HG03460 (cell line): ENCODE data around the gene HOXC6.
"Not testable (repeated sequence)": the region's sequence is repeated elsewhere in the genome, so short reads cannot be mapped to it uniquely, and the experiment has no call there.

Experiments used
- ATAC-seq: cut with Tn5 transposase; IDR thresholded peaks from one replicate; pipeline ENCODE4 v1.9.1; 2021; ENCODE audit not compliant: unreplicated experiment

Gene HOXC6

DNA sequence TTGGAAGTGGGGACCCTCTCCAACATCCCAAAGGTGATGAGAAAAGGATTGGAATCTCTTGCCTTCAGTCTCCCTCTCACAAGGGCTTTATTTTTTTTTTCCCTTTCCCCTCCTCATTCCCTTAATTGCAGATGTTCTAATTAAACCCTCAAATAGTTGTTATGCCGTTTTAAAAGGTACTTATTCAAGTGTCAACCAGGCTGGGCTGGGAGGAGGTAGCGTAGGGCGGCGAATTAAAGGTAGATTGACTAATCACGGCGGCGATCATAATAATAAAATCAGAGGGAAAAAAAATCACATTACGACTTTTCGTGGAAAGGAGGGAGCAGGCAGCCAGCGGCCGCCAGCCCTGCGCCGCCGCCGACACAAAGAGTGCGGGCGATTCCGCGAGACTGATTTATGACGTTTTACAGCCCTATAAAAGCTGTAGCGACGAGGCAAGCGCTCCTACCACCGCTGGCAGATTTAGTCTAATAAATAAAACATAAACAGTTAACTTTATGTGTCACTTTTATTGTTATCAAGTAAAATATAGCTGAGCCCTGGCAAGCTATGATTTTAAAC is 23.7 kb downstream of the HOXC6 start:
- ATAC-seq = no peak

DNA sequence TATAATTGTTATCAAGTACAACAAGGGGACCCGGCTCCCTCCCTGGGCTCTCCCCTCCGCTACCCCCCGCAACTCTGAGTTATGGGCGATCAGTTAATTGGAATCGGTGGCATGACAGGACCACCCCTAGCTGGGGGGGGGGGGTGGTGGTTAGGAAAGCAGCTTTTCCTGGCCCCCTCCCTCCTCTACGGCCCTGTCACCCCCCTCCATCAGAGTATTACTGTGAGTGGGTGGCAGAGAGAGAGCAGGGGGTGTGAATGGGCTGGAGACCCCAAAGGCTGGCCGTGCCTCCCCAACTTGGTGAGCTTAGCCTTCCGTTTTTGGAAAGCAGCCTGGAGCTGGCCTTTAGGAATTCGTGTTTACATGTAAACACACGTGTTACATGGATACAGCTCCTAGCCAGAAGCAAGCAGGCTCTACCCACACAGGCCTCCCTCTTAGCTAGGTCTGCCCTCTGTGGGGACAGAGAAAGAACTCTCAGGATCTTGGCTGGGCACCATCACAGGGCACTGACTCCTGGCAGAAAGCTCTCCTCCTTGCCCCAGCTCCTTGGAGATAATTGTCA is 24.3 kb downstream of the HOXC6 start:
- ATAC-seq = peak; percentile 12

DNA sequence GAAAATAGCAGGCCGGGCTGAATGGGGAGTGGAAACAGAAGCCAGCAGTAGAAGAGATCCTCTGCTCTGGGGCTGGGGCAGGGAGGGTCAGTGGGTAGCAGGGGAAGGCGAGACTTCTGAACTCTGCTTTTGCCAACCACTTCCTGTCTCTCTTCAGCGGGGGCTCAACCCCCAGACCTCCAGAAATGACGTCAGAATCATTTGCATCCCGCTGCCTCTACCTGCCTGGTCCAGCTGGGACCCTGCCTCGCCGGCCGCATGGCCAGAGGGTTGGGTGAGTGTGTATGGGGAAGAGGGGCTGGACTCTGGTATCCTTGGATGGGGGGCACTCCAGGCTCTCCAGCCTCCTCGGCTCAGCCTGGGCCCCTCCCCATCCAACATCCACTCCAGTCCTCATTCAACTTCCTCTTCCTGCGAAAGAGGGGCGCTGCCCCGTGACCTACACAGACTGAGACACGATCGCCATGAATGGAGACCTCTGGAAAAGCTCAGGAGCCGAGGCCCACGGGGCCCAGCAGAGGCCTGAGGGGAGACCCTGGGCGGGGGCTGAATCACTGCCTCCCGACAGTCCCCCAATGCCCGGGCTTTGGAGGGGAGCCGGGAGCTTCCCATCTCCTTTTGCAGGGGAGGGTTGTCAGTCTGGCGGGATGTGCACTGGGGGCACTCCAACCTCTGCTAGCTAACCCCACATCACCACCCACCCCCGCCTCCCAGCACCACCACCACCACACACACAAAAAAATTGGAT is 24.9 kb downstream of the HOXC6 start:
- peak; percentile 76 for ATAC-seq

DNA sequence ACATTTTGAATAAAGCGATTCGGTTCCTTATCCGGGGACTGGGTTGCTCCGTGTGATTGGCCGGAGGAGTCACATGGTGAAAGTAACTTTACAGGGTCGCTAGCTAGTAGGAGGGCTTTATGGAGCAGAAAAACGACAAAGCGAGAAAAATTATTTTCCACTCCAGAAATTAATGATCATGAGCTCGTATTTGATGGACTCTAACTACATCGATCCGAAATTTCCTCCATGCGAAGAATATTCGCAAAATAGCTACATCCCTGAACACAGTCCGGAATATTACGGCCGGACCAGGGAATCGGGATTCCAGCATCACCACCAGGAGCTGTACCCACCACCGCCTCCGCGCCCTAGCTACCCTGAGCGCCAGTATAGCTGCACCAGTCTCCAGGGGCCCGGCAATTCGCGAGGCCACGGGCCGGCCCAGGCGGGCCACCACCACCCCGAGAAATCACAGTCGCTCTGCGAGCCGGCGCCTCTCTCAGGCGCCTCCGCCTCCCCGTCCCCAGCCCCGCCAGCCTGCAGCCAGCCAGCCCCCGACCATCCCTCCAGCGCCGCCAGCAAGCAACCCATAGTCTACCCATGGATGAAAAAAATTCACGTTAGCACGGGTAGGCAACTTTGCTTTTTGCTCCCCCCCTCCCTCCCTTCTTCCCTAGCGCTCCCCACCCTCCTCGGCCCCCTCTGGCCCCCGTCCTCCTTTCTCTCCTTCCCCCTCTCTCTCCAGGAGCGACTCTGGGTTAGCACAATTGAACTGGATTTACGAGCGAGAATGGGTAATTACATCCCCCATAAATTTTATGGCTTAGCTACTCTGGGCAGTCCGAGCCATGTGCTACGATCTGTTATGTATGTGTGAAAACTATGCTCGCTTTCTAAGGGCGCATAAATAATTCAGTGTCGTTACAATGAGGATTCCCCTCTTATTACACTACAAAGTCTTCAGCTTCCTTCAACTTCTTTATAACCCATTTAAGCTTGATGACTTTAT is 25.8 kb downstream of the HOXC6 start, which contains the start of gene HOXC4:
HOXC4 (plus strand) TSS at position 85 of the 991 bp plus-strand sequence; CDS start at position 173, 88 bp downstream.
- ATAC-seq = no peak

DNA sequence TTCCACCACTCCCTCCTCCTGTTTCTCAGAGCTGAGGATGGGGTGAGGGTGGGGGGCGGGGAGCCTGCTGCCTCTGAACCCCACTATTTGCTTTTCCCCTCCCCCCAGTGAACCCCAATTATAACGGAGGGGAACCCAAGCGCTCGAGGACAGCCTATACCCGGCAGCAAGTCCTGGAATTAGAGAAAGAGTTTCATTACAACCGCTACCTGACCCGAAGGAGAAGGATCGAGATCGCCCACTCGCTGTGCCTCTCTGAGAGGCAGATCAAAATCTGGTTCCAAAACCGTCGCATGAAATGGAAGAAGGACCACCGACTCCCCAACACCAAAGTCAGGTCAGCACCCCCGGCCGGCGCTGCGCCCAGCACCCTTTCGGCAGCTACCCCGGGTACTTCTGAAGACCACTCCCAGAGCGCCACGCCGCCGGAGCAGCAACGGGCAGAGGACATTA is 26.5 kb downstream of the HOXC6 start:
- ATAC-seq = no peak

DNA sequence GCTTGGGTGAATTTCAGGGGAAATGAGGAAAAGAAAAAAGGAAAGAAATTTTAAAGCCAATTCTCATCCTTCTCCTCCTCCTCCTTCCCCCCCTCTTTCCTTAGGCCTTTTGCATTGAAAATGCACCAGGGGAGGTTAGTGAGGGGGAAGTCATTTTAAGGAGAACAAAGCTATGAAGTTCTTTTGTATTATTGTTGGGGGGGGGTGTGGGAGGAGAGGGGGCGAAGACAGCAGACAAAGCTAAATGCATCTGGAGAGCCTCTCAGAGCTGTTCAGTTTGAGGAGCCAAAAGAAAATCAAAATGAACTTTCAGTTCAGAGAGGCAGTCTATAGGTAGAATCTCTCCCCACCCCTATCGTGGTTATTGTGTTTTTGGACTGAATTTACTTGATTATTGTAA is 27.3 kb downstream of the HOXC6 start:
- ATAC-seq = no peak

DNA sequence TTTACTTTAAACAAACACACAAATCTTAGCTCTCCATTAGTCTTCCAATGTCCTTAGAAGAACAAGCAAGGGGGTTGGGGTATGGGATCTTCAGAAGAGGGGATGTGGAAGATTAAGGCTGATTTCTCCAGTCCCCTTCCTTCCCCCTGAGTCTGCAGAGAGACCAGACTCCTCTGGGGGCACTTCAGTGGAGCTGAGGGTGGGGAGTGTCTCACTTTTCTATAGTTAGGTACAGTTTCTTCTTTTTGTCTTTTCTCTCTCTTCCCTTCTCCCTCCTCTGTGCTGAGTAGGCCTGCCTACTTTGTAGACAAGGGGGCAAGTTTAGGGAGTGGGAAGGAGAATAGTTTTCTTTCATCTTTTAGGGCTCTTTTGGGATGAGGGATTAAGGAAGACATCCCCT is 27.9 kb downstream of the HOXC6 start:
- ATAC-seq = no peak

DNA sequence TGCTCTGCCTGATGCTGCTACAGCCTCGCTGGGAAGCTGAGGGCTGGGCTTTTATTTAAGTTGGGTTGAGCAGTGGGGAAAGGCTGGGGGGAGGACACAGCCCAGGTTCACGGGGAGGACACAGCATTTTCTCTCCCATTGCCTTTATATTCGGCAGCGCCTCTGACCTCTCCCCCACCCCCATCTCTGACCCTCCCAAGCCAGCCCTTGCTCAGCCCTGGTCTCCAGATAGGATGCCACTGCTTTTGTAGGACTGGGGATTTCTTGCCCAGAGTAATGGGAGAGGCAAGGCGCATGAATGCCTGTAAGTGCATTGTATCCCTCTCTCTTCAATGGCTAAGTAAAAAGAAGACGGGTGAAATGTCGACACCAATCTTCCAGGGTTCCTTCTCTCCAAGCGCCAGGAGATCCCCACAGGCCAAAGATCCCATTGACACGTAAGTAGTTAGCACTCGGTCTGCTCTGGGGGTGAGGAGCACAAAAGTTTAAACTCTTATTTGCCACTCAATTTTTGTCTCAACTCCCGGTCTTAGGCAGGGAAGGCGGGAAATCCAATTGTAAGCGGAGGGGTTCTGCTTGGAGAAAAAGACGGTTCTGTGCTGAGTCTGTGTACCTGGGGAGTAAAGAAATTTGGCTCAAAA is 30.0 kb downstream of the HOXC6 start:
- ATAC-seq = no peak

DNA sequence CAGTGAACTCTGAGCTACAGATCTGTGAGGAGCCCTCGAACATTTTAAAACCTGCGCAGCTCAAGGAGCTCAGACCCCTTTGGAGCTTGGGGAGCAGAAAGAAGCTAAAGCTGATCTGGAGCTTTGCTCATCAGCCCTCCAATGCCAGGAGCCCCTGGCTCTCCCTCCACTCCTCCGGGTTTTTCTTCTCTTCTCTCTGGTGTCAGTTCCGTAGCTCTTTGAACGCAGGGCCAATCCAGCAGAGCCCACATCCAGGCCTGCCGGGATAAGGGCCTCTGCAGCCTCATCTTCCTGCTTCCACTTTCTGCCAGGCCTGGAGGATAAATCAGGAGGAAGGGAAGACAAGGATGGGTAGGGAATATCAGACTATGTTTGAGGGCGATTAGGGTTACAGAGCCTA is 31.4 kb downstream of the HOXC6 start:
- no peak for ATAC-seq

DNA sequence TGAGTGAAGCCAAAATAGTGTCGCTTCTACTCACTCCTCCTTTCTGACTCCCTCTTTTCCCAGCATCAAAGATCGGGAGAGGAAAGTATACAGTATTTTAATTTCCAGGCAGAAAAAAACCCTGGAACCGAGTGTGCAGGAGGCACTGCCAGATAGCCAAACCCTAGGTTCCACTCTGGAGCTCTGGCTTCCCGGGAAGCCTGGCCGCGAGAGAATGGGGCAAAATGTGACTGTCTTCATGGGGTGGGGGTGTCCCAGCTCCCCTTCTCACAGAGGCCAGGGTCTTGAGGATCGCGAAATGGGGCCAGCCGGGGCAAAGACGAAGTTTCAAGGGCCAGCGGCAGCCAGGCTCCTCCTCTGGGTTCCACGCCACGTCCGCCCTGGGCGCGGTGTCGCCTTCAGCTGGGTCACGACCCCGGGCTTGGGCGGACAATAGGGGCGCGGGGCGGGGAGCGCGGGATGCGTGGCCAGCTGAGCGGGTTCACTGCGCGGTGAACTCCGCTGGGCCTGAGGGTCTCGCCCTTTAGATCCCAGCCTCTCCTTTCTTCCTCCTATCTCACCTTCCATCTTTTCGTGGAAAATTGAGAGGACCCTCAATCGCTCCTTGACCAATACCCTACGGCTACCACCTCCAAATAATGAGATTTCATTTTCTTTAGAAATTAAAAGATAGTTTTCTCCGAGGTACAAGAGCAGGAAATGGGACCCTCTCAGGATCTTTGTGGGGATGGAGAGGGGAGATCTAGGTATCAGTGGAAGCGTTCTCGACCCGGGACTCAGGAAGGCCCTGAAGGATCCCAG is 32.1 kb downstream of the HOXC6 start:
- no peak for ATAC-seq

DNA sequence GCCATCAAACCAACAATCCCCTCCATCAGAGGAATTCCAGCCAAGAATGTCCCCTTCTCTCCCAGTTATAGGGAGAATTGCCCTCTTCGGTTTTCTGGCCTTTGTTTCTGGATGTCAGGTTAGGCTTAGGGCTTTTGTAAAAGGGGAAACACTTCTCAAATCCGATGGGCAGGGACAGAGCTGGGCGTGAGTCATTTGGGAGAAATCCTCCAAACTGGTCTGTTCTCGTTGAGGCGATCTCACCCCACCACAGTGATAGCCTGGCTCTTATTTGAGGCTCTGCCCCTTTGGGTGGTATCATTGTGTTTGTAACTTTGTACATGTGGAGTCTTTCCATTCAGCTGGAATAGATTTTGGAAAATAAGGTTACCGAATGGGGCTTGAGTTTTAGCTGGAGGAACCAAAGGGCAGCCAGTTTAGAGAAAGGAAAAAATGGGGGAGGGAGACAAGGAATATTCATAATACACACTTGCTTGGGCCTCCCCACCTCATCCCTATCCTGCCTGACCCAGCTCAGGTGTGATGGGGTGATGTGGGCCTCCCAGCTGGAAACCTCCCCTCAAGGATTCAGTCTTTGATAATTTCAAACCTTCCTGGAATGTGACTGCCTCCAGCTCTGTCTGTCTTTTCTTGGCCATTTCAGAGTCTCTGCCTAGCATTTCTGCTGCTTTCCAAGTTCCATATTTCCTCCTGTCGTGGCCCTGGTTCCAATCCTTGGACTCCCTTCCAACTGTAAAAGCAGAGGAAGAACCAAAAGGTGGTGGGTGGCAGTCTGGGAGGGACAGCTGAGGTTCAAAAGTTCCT is 32.9 kb downstream of the HOXC6 start:
- no peak for ATAC-seq

DNA sequence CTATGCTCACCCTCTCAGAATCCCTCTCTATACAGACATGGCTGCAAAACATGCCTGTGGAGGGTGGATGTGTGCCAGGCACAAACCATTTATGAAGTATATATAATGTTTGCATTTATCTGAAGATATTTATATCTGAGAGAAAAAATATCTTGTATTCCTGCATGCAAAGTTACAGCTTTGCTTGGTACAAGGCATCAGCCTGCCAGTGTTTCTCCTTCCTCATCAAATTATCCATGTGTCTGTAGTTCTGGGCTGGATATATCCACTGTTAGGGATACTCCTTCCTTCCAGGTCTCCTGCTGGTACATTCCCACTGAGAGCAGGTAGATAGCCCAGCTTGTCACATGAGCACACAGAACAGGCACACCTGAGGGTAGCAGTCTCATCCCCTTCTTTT is 37.4 kb downstream of the HOXC6 start:
- ATAC-seq = no peak

DNA sequence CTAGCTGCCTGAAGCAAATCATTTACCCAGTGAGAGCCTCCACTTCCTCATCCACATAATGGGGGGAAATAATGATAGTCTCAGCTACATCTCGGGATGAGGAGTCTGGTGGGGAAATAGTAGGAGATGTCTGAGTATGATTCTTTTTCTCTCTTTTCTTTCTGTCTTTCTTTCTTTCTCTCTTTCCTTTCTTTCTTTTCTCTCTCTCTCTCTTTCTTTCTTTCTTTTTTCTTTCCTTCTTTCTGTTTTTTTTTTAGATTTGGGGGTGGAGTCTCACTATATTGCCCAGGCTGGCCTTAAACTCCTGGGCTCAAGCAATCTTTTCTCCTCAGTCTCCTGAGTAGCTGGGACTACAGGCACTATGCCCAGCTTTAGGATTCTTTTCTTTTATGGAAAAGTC is 38.2 kb downstream of the HOXC6 start:
- no peak for ATAC-seq

DNA sequence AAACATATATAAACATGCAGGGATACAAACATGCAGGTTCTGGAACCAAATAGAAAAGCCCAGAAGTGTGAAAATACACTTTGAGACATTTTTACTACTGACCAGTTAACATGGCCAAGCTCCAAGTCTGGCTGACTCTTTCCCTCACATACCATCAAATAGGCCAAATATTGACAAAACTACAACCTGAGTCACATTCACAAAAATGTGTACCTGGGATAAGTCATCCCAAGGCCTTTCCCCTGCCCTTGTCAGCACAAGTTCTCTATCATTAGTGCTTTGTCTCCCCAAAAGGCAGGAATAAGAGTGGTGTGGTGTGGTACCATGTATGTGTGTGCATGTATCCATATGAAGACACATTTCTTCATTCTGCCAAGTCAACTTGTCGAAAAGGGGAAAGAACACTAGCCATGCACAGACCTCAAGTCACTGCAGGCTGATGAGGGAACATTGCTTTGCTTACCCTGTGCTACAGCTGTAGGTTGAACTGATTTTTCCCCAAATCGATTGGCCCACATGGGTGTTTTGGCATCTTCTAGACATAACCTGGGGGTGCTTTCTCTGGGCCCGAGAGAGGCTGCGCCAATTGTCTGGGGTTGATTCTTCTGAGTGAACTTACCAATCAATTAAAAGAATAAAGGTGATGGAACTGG is 40.3 kb downstream of the HOXC6 start:
- ATAC-seq = no peak

DNA sequence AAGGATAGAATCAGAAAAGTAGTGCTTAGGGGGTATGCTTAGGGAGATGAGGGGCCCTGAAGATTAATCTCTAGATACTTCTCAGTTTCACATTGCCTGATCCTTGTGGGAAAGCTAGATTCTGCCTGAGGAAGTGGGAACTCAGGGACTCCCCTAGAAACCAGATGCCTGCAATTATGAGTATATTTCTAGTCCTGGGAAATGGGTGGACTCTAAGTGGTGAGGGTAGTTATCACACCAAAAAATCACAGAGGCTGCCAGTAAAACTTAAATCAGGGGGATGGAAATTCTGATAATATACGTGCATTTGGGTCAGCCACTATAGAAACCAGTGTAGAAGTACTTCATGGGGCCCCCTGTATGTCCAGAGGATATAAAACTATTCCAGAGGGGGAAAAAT is 43.7 kb downstream of the HOXC6 start:
- ATAC-seq = no peak

DNA sequence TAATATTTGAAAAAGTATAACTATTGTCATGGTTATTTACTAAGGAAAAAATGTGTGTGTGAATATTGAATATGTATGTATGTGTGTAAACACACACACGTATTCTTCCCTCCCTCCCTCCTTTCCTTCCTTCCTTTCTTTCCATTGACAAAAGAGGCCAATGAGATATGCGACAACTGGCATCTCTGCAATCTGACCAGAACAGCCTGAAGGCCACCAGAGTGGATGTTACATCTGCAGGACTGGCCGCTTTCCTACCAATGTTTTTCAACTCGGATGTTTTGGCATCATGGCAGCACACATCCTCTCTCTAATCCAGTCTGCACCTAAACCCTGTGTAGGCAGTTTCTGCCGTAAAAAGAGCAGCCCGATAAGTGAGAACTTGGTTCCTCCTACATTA is 46.1 kb downstream of the HOXC6 start:
- no peak for ATAC-seq

DNA sequence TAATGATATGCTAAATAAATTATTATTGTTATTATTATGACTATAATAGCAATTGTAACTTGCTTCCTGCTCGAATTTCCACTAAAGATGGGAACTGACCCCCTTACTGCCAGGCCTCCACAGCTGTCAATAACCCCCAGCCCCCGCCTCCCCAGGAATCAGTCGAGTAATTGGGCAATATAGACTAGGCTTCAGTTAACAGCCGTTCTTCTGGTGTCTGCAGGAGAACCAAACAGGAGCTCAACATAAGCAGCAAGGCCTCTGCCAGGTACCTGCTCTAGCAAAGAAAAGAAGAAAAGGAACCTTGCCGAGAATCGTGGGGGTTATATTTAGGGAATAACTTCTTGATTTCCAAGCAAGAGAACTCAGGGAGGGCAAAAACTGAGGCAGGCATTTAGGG is 47.2 kb downstream of the HOXC6 start:
- no peak for ATAC-seq

DNA sequence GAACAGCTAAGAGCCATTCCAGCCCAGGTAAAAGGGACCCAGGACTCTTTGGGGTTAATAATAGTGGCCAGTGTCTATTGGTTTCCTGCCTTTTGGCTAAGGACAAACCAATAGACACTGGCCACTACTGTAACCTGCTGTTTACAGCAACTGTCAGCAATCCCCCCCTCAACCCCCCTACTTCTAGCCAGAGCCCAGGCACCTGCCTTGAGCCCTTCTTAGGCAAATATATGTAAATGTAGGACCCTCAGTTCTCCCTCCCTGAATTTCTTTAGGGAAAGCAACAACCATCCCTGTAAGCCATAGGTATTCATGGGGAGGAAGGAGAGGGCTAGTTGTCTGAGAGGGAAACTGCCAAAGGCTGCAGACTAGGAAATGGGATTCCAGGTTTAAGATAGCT is 47.7 kb downstream of the HOXC6 start:
- no peak for ATAC-seq

DNA sequence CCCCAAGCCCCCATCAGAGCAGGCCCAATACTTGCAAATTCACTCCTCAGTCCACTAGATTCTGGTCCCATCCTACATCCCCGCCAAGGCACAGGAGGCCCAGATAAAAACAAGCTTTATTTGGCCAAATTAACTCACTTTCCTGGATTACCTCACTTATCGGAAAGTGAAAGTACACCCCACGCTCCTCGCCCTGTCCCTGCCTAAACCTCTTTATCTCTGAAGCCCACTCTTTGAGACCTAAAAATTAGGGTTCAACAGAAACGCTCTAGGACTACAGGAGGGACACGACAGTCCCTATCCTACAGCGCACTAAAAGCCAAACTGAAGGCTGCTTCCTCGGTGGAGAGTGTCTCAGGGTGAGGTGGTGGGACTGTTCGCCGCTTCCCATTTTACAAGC is 49.6 kb downstream of the HOXC6 start:
- ATAC-seq = not testable (repeated sequence)
